ENCODE results near the gene ZNF428. TPM values are rescaled to one million over a fixed set of nuclear protein-coding genes. Genes with fewer than 3 reads are reported as not detected.

ZNF428 gene
- total RNA-seq, 1 experiment from 2014 or later: 39.6 TPM

- Histone ChIP-seq H3K4me1 (ENCODE audit: control insufficient read depth in 1 of 2, insufficient read depth in 2 of 2, low read length in 2 of 2) (no peaks in the 10 kb centered on the region), H4K20me1 (ENCODE audit: insufficient read depth) (no peaks in the 10 kb centered on the region), H3K9me3 (ENCODE audit: control insufficient read depth in 1 of 2, insufficient read depth in 1 of 2, low read depth in 1 of 2, low read length in 2 of 2) (peaks cover 0 to 11% of the 10 kb centered on the region in 2 experiments; a peak in 1 of 4 replicates), H3K9me2 (ENCODE audit: insufficient read depth) (no peaks in the 10 kb centered on the region), H2AFZ (ENCODE audit: low read depth, low read length, poor library complexity, severe bottlenecking) (no peak overlapping the region), H3K4me3 (replicated peaks in 1 of 2; ENCODE audit: low read depth in 1 of 2, low read length in 2 of 2) (no peak overlapping the region), H3K79me2 (ENCODE audit: insufficient read depth, low read length) (peaks cover 28% of the 10 kb centered on the region; the same call in 1 of the 2 replicates), H3K4me2 (ENCODE audit: low read length) (no peak overlapping the region), H3K27ac (ENCODE audit: low read depth, low read length) (no peak overlapping the region), H3K36me3 (ENCODE audit: control insufficient read depth in 1 of 2, insufficient read depth in 2 of 2, low read length in 2 of 2) (peaks cover 17 to 72% of the 10 kb centered on the region in 2 experiments), H3K9ac (ENCODE audit: low read length) (no peak overlapping the region), H3K27me3 (ENCODE audit: insufficient read depth, low read length) (no peaks in the 10 kb centered on the region)
- intact Hi-C loops (cut with micrococcal nuclease): no loop called here
- no peak for ATAC-seq
- no peak for TF ChIP-seq POLR2A (IDR thresholded peaks at IDR 0.05; ENCODE audit: borderline replicate concordance, extremely low read depth, insufficient read depth, insufficient read length)
- no peak for TF ChIP-seq ZNF274 (IDR thresholded peaks at IDR 0.05; ENCODE audit: low read depth, low read length)
- TF ChIP-seq SP1 (IDR thresholded peaks at IDR 0.05; ENCODE audit: low read depth): no peak
- TF ChIP-seq REST (IDR thresholded peaks at IDR 0.05; ENCODE audit: low read depth): no peak
- TF ChIP-seq TCF7L2 (IDR thresholded peaks at IDR 0.05; ENCODE audit: borderline replicate concordance, extremely low read depth, insufficient read depth, insufficient read length): no peak
- TF ChIP-seq CTCF (IDR thresholded peaks at IDR 0.05 in 2 of 3, conservative IDR thresholded peaks at IDR 0.05 in 1 of 3; ENCODE audit: borderline replicate concordance in 1 of 3, insufficient read depth in 1 of 3, low read depth in 2 of 3, low read length in 2 of 3): no peak
- TF ChIP-seq FOSL1 (IDR thresholded peaks at IDR 0.05; ENCODE audit: low read depth): no peak
- TF ChIP-seq POLR2AphosphoS5 (IDR thresholded peaks at IDR 0.05; ENCODE audit: low read depth, low read length): no peak; the same call in 1 of the 2 replicates
- TF ChIP-seq YY1 (IDR thresholded peaks at IDR 0.05; ENCODE audit: extremely low read depth, insufficient replicate concordance, low read depth, low read length): no peak
- no peak for TF ChIP-seq SRF (IDR thresholded peaks at IDR 0.05; ENCODE audit: low read depth)
- TF ChIP-seq CEBPB (IDR thresholded peaks at IDR 0.05; ENCODE audit: low read depth): no peak
- TF ChIP-seq ZBTB33 (IDR thresholded peaks at IDR 0.05; ENCODE audit: extremely low read depth, insufficient replicate concordance, low read length): no peak
- TF ChIP-seq RAD21 (IDR thresholded peaks at IDR 0.05; ENCODE audit: low read depth): no peak
- no peak for TF ChIP-seq ZFX (IDR thresholded peaks at IDR 0.05)
- no peak for TF ChIP-seq SIN3A (IDR thresholded peaks at IDR 0.05; ENCODE audit: low read depth)
- TF ChIP-seq ATF3 (IDR thresholded peaks at IDR 0.05): no peak
- no TSS peak for BruUV-seq (replicated peaks)
- ChIA-PET RAD21 (ENCODE audit: low non-redundant PET in 1 of 2, low total read pairs in 2 of 2, uncharacterized antibody in 2 of 2, unreplicated experiment in 2 of 2) (no interaction called here), CTCF (interaction anchor here (1.9 kb wide), 1 partner anchor 10 kb away, joined by 5 read pairs; no protein-coding TSS in a partner anchor), POLR2A (interaction anchor here (1.1 to 1.4 kb wide), 2 partner anchors 10 to 12 kb away, joined by 3 to 4 read pairs; partner anchors contain the start of gene PLAUR)
- DNase-seq (ENCODE audit: low read depth, low spot score): no peak
Measured at GRCh38 chr19:43658494-43658893, 39.1 kb upstream of the ZNF428 start.

All from HCT116 (cell line).